Measurements from ENCODE around the gene IFI27. TPM values are rescaled to one million over a fixed set of nuclear protein-coding genes. Genes with fewer than 3 reads are reported as not detected.

Gene IFI27
- total RNA-seq, 1 donor from 2014 or later, result 312 TPM

DNA sequence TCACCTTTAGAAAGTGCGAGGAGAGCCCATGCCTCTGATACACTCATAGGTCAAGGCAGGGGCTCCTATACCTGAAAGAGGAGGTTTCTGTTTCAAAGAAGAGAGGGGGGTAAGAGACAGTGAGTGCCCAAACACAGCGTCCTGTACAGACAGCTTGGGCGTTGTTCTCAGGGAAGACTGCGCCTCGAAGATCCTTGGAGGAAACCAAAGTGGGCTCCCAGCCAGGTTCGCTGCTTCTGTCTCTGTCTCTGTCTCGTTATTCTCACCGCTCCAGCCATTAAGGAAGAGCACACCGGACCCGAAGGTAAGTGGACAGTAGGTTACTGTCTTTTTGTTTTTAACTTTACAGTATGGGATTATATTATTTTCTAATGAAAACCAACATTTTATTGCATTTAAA is 5.8 kb upstream of the IFI27 start:
- Histone ChIP-seq H3K4me3 (no peak overlapping the region), H3K27me3 (no peaks in the 10 kb centered on the region), H3K27ac (no peak overlapping the region), H3K36me3 (no peaks in the 10 kb centered on the region), H3K9me3 (no peaks in the 10 kb centered on the region), H3K4me1 (no peaks in the 10 kb centered on the region)
- intact Hi-C loops (cut with DNase I), result no loop called here
- DNase-seq, result no peak
- TF ChIP-seq, protein P1, sequence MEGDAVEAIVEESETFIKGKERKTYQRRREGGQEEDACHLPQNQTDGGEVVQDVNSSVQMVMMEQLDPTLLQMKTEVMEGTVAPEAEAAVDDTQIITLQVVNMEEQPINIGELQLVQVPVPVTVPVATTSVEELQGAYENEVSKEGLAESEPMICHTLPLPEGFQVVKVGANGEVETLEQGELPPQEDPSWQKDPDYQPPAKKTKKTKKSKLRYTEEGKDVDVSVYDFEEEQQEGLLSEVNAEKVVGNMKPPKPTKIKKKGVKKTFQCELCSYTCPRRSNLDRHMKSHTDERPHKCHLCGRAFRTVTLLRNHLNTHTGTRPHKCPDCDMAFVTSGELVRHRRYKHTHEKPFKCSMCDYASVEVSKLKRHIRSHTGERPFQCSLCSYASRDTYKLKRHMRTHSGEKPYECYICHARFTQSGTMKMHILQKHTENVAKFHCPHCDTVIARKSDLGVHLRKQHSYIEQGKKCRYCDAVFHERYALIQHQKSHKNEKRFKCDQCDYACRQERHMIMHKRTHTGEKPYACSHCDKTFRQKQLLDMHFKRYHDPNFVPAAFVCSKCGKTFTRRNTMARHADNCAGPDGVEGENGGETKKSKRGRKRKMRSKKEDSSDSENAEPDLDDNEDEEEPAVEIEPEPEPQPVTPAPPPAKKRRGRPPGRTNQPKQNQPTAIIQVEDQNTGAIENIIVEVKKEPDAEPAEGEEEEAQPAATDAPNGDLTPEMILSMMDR (IDR thresholded peaks at IDR 0.05), result no peak
- no peak for ATAC-seq

DNA sequence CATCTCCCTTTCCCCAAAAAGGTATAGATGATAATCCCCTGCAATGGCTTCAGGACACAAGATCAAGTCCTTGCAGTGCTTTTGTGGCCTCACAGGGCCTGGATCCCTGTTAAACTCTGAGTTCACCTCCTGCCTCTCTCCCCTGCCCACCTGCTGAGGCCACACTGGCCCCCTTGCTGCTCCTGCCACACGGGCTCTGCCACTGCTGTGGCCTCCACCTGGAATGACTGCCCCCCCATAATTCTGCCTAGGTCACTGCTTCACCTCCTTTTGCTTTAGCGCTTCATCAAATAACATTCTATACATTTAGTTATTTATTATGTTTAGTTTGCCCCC is 653 bp upstream of the IFI27 start:
- Histone ChIP-seq H3K4me1 (peaks cover 1% of the 10 kb centered on the region), H3K27me3 (no peaks in the 10 kb centered on the region), H3K4me3 (no peak overlapping the region), H3K9me3 (no peaks in the 10 kb centered on the region), H3K27ac (peak overlapping the region; percentile 80), H3K36me3 (no peaks in the 10 kb centered on the region)
- TF ChIP-seq, protein P1 (IDR thresholded peaks at IDR 0.05), result no peak
- intact Hi-C loops (cut with DNase I), result no loop called here
- ATAC-seq (no peak), DNase-seq (no peak)

DNA sequence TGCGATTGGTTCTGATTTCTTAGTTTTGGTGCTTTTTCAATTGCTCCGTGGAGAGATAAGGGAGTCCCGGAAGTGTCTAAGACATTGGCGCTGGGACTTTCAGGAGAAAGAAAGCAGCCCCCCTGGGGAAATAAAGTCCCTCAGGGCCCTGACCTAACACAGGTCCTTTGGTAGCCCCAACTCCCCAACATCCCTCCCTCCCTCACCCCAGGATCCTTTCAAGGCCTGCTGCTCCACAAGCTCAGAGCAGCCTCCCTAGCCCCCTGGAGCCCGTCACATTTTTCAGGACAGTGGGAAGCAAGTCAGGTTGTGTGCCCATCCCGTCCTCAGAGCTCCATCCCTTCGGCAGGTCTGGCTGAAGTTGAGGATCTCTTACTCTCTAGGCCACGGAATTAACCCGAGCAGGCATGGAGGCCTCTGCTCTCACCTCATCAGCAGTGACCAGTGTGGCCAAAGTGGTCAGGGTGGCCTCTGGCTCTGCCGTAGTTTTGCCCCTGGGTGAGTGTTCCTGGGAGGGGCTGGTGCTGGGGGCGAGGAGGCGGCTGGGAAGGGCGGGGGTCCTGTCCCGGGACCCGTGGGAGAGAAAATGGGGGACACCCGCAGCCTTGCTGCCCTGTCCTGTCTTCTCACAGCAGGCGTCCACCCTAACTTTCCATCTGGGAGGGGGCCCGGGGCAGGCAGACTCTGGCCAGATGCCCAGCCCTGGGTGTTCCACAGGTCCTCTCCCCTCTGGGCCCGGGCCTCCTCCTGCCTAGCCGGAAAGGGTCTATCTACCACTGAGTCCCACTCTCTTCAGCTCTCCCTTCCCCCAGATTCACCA is 950 bp downstream of the IFI27 start:
- Histone ChIP-seq H3K9me3 (no peaks in the 10 kb centered on the region), H3K4me3 (peak overlapping the region; percentile 46), H3K36me3 (no peaks in the 10 kb centered on the region), H3K27me3 (no peaks in the 10 kb centered on the region), H3K4me1 (peaks cover 11% of the 10 kb centered on the region), H3K27ac (peak overlapping the region; percentile 80)
- DNase-seq, result no peak
- intact Hi-C loops (cut with DNase I), result no loop called here
- ATAC-seq, result no peak
- TF ChIP-seq, protein P1 (IDR thresholded peaks at IDR 0.05), result no peak

DNA sequence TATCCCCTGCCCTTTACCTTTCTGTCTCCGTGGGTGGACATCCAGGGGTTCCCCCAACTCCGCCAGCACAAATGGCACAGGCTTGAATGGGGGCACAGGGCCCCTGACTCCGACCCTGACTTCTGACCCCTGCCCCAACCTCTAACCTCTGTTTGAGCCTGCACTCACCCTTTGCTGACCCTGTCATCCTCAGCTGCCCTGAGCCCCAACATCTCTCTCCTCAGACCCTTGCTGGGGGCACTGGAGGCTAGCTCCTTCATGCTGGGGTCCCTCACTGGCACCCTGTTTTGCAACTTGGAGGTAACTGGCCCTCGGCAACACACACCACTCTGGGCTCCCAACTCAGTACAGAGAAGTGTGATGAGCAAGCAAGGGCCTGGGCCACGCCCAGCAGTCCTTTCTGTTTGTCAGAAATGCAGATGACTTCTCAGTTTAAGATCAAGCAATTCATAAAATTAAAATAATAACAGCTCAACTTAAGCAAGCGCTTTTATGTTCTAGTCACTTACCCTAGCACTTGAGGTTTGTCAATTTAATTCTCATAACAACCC is 2.1 kb downstream of the IFI27 start:
- no peaks in the 10 kb centered on the region for H3K9me3 ChIP-seq
- peaks cover 11% of the 10 kb centered on the region for H3K4me1 ChIP-seq
- TF ChIP-seq, protein P1 (IDR thresholded peaks at IDR 0.05), result no peak
- H3K4me3 ChIP-seq, result peak overlapping the region; percentile 46
- peak overlapping the region; percentile 80 for H3K27ac ChIP-seq
- ATAC-seq (no peak), DNase-seq (no peak)
- H3K36me3 ChIP-seq, result no peaks in the 10 kb centered on the region
- H3K27me3 ChIP-seq, result no peaks in the 10 kb centered on the region
- intact Hi-C loops (cut with DNase I), result no loop called here

DNA sequence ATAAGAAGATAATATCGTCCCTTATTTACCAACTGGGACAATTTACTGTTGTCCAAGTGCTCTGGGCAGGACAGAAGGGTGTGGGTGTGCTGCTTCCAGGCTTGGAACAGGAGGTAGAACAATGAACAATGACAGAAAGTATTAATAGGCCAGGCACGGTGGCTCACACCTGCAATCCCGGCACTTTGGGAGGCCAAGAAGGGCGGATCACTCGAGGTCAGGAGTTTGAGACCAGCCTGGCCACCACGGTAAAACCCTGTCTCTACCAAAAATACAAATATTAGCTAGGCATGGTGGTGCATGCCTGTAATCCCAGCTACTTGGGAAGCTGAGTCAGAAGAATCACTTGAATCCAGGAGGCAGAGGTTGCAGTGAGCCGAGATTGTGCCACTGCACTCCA is 2.5 kb downstream of the IFI27 start:
- no peak for DNase-seq
- Histone ChIP-seq H3K36me3 (no peaks in the 10 kb centered on the region), H3K4me3 (peak overlapping the region; percentile 46), H3K27ac (peak overlapping the region; percentile 80), H3K4me1 (peaks cover 11% of the 10 kb centered on the region), H3K9me3 (no peaks in the 10 kb centered on the region), H3K27me3 (no peaks in the 10 kb centered on the region)
- TF ChIP-seq, protein P1 (IDR thresholded peaks at IDR 0.05), result no peak
- intact Hi-C loops (cut with DNase I), result no loop called here
- ATAC-seq, result no peak
